Progenitor cell of endocrine pancreas (in vitro differentiated cells): ENCODE data around the gene MTG1. TPM values are rescaled to one million over a fixed set of nuclear protein-coding genes. Genes with fewer than 3 reads are reported as not detected.

Source experiments
- DNase-seq: peaks from one replicate; pipeline ENCODE4 v3.0.0; 2021; ENCODE audit warnings: low spot score; ENCODE audit not compliant: unreplicated experiment
- H3K27ac Mint-ChIP-seq: 2 replicates; pipeline ENCODE4 v1.8.0; 2021; ENCODE audit warnings: mild to moderate bottlenecking, moderate library complexity, mixed read lengths
- H3K27me3 Mint-ChIP-seq: 2 replicates; pipeline ENCODE4 v1.8.0; 2021; ENCODE audit warnings: mixed read lengths
- H3K36me3 Mint-ChIP-seq: 2 replicates; pipeline ENCODE4 v1.8.0; 2022; ENCODE audit warnings: mixed read lengths; ENCODE audit not compliant: insufficient read depth
- H3K4me1 Mint-ChIP-seq: 2 replicates; pipeline ENCODE4 v1.8.0; 2021; ENCODE audit warnings: low read depth, mixed read lengths
- H3K4me3 Mint-ChIP-seq: 2 replicates; pipeline ENCODE4 v1.8.0; 2021; ENCODE audit warnings: low read depth, mild to moderate bottlenecking, moderate library complexity, mixed read lengths
- H3K9me3 Mint-ChIP-seq: 2 replicates; pipeline ENCODE4 v1.8.0; 2021; ENCODE audit warnings: low read depth, mixed read lengths
- total RNA-seq: library from RNA; stranded (reverse); gene quantifications from 2 replicates; pipeline ENCODE4 v1.2.1, GENCODE V29; 2021
- TF ChIP-seq, protein P1 (sequence below): fragments of 200-600 bp; sonication (generic); IDR thresholded peaks from one replicate; pipeline ENCODE4 v1.5.0; 2021; ENCODE audit warnings: antibody characterized with exemption, mild to moderate bottlenecking; ENCODE audit not compliant: unreplicated experiment

Gene MTG1
- total RNA-seq, 1 donor from 2014 or later: 137 TPM

DNA sequence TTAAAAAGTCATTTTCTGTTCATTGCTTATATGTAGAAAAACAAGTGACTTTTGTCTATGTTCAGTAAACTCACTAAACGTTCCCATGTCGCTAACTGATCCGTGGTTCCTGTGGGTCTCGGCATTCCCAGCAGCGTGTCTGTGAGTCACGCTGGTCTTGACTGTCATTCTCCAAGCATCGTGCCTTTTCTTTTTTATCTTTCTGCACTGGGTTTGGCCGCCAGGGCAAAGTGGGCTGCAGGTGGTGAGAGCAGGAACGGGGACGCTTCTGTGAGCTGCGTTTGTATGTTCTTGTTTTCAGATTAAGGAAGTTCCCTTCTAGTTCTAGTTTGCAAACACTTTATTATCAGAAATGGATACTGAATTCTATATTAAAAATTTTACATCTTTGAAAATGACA, 53.0 kb downstream of the MTG1 start:
- no peak overlapping the region for H3K4me3 Mint-ChIP-seq
- peaks cover 54% of the 10 kb centered on the region for H3K9me3 Mint-ChIP-seq
- DNase-seq: no peak
- H3K27me3 Mint-ChIP-seq: no peaks in the 10 kb centered on the region
- H3K36me3 Mint-ChIP-seq: peaks cover 12% of the 10 kb centered on the region
- TF ChIP-seq, protein P1, sequence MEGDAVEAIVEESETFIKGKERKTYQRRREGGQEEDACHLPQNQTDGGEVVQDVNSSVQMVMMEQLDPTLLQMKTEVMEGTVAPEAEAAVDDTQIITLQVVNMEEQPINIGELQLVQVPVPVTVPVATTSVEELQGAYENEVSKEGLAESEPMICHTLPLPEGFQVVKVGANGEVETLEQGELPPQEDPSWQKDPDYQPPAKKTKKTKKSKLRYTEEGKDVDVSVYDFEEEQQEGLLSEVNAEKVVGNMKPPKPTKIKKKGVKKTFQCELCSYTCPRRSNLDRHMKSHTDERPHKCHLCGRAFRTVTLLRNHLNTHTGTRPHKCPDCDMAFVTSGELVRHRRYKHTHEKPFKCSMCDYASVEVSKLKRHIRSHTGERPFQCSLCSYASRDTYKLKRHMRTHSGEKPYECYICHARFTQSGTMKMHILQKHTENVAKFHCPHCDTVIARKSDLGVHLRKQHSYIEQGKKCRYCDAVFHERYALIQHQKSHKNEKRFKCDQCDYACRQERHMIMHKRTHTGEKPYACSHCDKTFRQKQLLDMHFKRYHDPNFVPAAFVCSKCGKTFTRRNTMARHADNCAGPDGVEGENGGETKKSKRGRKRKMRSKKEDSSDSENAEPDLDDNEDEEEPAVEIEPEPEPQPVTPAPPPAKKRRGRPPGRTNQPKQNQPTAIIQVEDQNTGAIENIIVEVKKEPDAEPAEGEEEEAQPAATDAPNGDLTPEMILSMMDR: no peak
- H3K4me1 Mint-ChIP-seq: no peaks in the 10 kb centered on the region
- no peak overlapping the region for H3K27ac Mint-ChIP-seq

DNA sequence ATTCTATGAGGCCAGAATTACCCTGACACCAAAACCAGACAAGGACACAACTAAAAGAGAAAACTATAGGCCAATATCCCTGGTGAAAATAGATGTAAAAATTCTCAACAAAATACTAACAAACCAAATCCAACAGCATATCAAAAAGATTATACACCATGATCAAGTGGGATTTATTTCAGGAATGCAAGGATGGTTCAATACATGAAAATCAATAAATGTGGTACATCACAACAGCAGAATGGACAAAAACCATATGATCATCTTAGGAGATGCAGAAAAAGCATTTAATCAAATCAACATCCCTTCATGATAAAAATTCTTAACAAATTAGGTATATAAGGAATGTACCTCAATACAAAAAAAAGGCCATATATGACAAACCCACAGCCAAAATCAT, 54.2 kb downstream of the MTG1 start:
- Mint-ChIP-seq H3K27ac (no peak overlapping the region), H3K4me1 (no peaks in the 10 kb centered on the region), H3K36me3 (peaks cover 12% of the 10 kb centered on the region), H3K9me3 (peaks cover 54% of the 10 kb centered on the region), H3K27me3 (no peaks in the 10 kb centered on the region), H3K4me3 (no peak overlapping the region)
- TF ChIP-seq, protein P1: no peak
- no peak for DNase-seq

DNA sequence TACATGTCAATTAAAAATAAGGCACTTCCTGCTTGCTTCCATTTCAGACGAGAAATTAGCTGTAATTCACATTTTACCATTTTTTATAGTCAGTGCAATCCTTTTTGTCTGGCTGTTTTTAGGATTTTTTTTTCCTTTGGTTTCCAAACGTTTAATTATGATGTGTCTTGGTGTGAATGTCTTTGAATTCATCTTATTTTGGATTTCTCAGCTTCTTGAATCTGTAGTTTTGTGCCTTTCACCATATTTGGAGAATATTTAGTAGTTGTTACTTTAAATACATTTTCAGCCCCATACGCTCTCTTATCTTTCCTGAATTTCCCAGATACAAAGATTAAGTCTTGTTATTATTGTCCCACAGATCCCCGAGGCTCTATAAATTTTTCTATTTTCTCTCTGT, 57.4 kb downstream of the MTG1 start:
- H3K27ac Mint-ChIP-seq: no peak overlapping the region
- no peak for DNase-seq
- no peak overlapping the region for H3K4me3 Mint-ChIP-seq
- H3K4me1 Mint-ChIP-seq: no peaks in the 10 kb centered on the region
- peaks cover 51% of the 10 kb centered on the region for H3K9me3 Mint-ChIP-seq
- peaks cover 11% of the 10 kb centered on the region for H3K36me3 Mint-ChIP-seq
- TF ChIP-seq, protein P1: no peak
- no peaks in the 10 kb centered on the region for H3K27me3 Mint-ChIP-seq

DNA sequence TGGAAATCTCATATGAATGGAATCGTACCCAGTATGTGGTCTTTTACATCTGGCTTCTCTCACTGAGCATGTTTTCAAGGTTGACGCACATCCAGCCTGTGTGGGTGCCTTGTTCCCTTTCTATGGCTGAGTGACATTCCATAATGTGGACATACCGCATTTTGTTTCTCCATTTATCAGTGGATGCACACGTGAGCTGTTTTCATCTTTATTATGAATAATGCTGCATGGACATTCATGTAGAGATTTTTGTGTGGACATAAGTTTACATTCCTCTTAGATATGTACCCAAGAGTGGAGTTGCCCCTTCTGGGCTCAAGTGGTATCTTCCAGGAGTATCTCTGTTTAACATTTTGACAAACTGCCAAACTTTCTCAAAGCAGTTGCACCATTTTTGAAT, 58.5 kb downstream of the MTG1 start:
- H3K4me1 Mint-ChIP-seq: no peaks in the 10 kb centered on the region
- H3K36me3 Mint-ChIP-seq: peaks cover 7% of the 10 kb centered on the region
- peaks cover 47% of the 10 kb centered on the region for H3K9me3 Mint-ChIP-seq
- H3K27ac Mint-ChIP-seq: no peak overlapping the region
- TF ChIP-seq, protein P1: no peak
- H3K27me3 Mint-ChIP-seq: no peaks in the 10 kb centered on the region
- no peak overlapping the region for H3K4me3 Mint-ChIP-seq
- DNase-seq: no peak

DNA sequence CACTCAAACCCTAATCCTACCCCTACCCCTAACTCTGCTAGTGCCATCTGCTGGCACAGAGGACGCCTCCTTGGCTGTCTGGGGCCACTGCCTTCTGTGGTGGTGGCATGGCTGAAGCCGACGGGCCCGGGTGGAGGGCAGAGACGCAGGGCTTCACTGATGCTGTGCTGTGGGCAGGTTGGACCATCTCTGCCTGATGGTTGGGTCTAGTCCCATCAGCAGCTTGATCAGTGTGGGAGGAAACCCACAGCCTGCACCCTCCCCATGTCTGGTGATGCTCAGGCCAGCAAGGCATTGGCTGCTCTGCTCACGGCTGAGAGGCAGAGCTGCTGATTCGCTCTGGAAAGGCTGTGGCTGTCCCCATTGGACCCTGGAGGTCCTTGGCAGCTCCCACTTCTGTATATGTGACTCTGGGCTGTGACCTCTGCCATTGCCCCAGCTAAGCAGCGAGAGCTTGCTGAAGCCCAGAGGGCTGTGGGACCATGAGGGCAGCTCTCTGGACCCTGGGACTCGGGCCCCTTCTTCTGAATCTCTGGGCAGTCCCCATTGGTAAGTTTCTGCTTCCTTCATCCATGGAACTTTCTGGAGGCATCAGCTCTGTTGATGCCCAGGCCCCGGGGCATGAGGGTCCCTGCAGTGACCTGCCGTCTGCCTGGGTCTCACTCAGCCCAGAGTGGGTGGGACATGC, 59.7 kb downstream of the MTG1 start, which contains the start of gene SCART1:
Gene SCART1, plus strand, starts transcription at position 430 of the 688 bp plus-strand sequence. Its CDS starts 53 bp downstream, at position 483.
- peaks cover 4% of the 10 kb centered on the region for H3K36me3 Mint-ChIP-seq

More for the DNA sequence above, 59.7 kb downstream of the MTG1 start, which contains the start of gene SCART1:
- no peak within 1 kb of the TSS for H3K4me3 Mint-ChIP-seq
- no peak within 1 kb of the TSS for H3K27ac Mint-ChIP-seq
- no peaks in the 10 kb centered on the region for H3K27me3 Mint-ChIP-seq
- TF ChIP-seq, protein P1: no peak
- H3K9me3 Mint-ChIP-seq: peaks cover 37% of the 10 kb centered on the region
- H3K4me1 Mint-ChIP-seq: no peaks in the 10 kb centered on the region
- no peak for DNase-seq
